ENCODE measurements around the gene CERKL.

Gene CERKL

DNA sequence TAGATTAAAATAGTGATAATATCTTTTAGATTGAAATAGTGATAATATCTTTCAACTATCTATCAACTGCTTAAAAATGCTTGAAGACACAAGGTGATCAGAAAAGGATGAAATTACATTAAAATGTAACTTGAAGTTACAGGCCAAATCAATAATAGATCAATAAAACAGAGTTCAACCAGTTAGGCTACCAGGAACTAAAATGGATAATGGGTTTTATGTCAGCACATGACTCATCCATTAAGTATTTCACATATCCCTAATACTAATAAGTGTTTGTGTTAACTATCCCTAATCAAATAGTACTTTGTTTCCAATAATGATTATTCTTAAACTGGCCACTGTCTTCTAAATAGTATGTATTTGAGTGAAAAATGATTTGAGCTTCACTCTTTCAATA is 33.7 kb downstream of the CERKL start:
- DNase-seq: no peak

DNA sequence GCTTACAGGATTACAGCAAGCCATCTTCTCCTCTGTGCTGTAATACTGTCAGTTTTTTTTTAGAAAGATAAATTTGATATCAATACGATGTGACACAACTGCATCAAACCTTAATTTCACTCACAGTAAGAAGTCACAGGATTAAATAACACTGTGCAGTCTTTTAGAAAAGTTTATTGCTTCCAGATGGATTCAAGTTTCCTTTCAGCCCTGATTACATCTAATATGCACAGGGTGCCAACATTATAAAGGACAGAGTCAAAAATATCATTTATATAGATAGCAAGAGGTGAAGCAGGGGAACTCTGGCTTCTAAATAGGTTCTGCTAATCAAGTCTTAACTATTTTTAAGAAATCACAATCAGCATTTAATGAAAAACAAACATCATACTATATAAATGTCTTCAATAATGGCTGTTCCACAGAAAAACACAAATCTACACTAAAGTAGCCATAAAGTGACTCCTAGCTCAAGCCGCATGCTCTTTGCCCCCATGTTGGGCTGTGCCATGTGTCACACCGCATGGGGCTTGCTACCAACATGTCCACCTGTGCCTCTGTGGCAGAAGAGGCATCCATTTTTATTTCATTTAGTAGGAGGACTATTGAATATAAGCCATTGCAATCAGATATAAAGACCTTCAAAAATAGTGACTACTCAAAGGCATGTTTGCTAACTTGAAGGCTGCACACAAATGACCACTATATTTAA is 35.0 kb downstream of the CERKL start:
- no peak for DNase-seq

GRCh38 chr2:181619516-181619915 is 37.4 kb downstream of the CERKL start:
- no peak for DNase-seq

DNA sequence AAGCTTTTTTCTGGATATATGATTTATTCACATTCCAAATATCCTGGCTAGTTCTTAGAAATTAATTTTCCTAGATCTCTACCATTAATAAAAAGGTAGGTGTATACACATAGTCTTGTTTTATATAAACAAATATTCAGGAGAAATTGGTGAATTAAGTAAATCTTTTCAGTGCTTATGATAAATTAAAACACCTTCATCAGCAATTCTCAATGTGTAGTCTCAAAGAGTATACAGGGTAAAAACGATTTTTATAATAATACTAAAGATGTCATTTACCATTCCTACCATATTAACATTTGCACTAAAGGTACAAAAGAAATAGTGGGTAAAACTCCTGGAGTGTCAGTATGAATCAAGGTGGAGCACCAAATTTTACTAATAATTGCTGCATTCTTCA is 40.2 kb downstream of the CERKL start:
- DNase-seq: no peak

DNA sequence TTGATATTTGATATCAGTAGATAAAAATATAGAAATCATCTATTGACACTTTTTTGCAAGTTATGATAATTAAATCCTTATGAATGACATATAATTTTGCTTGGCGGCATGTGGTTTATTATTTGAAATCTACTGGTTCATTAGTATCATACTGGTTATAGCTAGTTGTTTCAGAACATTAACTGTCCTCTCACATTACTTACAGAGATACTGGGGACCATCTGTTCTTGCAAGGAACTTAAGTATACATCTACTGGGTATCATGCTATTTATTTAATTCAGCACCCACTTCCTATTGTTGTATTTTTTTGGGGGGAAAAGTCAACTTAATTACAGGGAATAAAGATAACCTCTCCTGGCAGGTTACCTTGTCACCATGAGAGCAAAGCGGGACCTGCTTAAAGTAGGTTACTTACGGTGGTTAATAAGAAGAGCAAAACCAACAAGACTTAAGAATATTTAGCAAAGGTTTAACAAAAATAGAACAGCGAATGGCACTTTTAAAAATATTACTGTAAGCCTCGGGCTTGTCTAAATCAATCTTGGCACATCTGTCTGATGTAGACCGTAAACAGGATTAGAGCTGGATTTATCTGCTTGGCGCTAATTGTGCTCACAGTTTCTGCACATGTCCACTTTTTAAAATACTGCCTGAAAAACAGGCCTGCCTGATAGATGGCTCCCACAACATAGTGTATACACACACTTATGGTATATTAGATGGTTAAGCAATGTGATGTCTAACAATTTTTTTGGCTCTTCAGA is 41.8 kb downstream of the CERKL start:
- no peak for DNase-seq

DNA sequence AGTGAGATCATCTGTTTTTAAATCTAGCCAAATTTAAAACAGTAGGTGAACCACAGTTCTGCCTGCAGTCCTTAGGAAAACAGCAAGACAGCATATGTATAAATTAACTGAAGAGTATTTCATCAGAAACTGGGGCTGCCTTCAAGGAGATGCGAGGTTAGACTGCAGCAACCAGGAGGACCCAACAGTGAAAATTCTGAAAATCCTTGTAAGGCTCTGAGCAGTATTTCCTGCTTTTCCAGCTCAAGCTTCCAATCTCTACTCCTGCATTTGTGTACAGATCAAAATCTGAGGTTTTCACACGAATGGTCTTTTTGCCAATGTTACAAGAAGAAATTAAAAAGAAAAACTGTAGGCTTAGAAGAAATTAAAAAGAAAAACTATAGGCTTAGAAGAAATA is 43.7 kb downstream of the CERKL start:
- DNase-seq: no peak

GRCh38 chr2:181607629-181608590 is 49.0 kb downstream of the CERKL start:
- no peak for DNase-seq

DNA sequence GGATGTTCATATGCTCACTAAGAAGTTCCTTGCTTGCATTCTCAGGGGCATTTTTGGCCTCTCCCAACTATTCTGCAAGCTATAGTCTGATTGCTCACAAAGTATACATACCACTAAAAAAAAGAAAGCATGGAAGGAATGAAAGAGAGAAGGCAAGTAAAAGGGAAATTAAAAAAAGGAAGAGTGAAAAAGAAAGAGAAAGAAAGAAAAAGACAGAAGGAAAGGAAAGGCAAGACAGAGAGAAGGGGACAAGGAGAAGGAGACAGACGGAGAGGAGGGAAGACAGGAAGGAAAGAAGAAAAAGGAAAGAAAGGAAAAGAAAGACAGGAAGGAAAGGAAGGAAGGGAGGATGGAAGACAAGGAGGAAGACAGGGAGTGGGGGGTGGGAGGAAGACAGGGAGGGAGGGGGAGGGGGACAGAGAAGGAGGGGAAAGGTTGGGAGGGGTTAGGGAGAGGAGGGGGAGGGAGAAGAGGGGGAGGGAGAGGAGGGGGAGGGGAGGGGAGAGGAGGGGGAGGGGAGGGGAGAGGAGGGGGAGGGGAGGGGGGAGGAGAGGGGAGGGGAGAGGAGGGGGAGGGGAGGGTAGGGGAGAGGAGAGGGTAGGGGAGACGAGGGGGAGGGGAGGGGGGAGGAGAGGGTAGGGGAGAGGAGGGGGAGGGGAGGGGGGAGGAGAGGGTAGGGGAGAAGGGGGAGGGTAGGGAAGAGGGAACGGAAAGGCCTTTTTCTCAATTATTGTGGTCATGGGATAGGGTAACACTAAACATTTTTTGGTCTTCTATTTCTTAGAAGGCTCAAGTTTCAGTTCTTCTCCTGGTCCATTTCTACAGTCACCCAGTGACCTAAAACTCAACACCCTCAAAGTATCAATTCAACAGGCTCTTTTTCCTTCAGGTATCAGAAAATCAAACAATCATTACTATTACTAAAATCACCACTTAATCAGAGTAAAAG is 50.7 kb downstream of the CERKL start:
- no peak for DNase-seq

DNA sequence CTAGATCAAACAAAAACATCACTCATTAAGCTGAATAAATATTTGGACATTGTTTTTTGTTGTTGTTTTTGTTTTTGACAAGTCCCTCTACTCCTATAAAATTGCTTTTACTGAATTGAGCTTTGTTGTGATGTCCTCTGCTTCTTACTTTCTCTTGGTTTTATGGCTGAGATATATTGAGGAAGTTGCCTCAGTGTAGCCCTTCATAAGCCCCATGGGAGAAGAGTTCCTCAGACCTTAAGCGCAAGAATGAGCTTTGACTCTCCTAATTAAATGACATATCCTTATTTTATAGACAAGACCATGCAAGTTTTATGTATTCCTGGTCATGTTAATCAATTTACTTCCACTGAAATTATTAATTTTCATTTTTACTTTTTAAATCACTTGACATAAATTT is 54.9 kb downstream of the CERKL start:
- DNase-seq: no peak

GRCh38 chr2:181596556-181596955 is 60.3 kb downstream of the CERKL start:
- no peak for DNase-seq

- DNase-seq: no peak
Measured at GRCh38 chr2:181594322-181594721, 62.6 kb downstream of the CERKL start.

DNA sequence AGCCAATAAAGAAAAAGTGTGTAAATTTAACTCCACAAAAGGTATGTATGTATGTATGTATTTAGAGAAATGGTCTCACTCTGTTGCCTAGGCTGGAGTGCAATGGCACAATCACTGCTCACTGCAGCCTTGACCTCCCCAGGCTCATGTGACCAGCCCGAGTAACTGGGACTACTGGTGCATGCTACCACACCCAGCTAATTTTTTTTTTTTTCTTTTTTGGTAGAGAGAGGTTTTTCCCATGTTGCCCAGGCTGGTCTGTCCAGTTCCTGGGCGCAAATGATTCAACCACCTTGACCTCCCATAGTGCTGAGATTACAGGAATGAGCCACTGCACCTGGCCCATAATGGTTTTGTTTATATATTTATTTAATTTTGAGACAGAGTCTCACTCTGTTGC is 67.1 kb downstream of the CERKL start:
- DNase-seq: no peak

DNA sequence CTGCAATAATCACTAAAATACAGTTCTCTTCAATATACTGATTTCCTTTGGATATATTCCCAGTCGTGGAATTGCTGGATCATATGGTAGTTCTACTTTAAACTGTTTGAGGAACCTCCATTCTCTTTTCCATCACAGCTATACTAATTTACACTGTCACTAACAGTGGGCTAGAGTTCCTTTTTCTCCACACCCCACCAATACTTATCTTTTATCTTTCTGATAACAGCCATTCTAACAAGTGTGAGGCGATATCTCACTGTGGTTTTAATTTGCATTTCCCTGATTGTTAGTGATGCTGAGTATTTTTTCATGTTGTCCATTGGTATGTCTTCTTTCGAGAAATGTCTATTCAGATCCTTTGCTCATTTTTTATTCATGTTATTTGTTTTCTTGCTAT is 68.4 kb downstream of the CERKL start:
- DNase-seq: no peak

DNA sequence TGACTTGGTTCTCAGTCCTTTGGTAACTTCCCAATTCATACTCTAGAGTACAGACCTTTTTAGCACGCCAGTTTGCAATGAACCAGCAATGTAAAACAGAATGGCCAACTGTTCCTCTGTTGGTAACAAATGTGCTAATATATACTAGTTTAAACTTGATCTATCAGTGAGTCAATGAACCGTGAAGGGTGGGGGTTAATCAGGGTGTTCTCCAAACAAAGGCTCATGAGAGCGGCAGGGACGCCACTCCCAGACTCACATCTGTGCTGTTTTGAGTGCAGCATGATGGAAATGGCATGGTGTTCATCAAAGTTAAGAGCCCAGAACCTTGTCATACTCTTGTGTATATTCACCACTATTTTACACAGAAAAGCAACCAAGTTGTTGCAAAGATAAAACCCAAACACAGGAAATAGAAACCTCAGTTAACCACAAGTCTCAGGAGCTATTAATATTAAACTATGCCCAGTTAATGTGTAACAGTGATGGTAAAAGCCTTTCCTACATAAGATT is 70.3 kb downstream of the CERKL start:
- DNase-seq: peak; percentile 98

DNA sequence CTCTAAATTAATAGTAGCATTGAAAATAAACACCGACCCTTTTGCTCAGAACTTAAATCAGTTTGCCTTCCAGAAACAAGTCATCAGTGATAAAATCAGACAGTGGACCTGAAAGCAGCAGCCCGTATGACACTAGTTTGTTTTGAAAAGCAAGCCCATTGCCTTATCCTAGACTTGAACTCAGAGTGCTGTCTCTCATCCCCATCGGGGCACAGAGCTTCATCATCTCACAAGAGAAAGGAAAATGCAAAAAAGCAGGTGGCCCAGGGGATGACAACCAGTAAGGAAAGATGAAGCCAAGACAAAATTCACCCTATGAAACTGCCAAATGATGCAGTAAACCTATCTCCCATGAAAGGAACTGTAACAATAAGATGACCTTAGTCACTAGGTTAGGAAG is 71.2 kb downstream of the CERKL start:
- DNase-seq: peak; percentile 65

DNA sequence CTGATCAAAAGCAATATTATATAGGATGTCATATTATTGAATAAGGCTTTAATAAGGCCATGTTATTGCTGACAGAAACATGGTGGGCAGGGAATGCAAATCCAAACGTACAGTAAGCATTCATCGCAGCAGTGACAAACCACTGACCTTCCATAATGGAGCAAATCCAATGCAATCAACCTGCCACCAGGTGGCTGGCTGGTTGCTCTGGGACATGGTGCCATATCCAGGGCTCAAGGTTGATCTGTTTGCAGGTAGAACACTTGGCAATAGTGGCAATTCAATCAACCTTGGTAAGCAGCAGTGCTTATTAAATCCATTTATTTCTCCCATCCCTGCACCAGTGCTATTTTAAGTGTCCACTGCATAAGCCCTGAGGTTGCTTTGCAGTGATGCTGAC is 75.4 kb downstream of the CERKL start:
- no peak for DNase-seq

DNA sequence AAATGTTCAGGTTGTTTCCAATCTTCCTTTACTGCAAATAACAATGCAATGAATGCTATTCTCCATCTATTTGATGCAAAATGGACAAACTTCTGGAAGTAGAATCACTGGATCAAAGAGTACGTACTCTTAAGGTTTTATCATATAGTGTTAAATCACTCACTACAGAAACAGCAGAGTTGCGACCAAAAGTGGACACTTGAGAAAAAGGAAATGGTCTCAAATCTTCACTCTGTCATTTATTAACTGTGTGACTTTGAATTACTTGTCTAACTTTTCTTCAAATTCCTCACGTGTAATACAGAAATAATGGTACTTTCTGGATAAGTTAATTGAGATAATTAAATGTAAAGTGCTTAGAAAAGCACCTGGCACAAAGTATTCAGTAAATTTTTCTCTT is 78.1 kb downstream of the CERKL start:
- no peak for DNase-seq

- no peak for DNase-seq
Measured at GRCh38 chr2:181576431-181576830, 80.5 kb downstream of the CERKL start.

GRCh38 chr2:181575650-181576025 is 81.3 kb downstream of the CERKL start:
- DNase-seq: no peak

DNA sequence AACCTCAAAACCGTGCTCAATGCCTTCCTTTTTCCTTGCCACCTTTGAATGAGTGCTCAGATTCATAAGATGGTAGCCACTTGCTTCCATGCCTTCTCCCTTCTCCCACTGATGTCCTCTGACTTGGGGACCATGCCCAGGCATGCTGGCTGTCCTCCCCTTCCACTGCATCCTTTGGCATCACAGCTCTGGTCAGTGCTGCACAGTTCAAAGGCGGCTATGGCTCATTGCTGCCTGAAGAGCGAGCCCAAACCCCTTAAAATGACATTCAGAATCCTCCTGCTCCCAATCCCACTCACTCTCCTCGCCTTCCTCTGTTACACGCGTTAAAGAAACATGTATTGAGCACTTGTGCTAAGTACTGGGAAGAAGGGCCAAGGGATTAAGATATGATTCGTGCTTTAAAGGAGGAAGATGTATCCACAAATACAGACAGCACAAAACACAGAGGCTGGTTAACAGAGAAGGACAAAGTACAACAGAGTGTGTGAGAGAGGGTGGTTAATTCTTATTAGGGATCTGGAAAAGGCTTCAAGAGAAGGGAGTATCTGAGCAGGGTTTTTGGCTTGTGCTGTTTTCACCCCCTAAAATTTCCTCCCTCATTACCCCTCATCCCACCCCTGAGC is 81.8 kb downstream of the CERKL start:
- no peak for DNase-seq

- DNase-seq: no peak
Measured at GRCh38 chr2:181574321-181574720, 82.6 kb downstream of the CERKL start.
